ENCODE results near the gene PPIA. TPM values are rescaled to one million over a fixed set of nuclear protein-coding genes. Genes with fewer than 3 reads are reported as not detected.
A peak's percentile ranks its signal among the peaks of the same experiment; 100 is the strongest.

Gene PPIA
- polyA plus RNA-seq, 2 of the 4 experiments (the other 2 are of a cell fraction): 5,366 to 6,488 TPM

- no peak overlapping the region for H3K4me3 ChIP-seq
- CTCF ChIA-PET: interaction anchor here (0.9 to 2.2 kb wide), 8 partner anchors 17 to 203 kb away, joined by 3 to 6 read pairs (median 3); no protein-coding TSS in a partner anchor
- FAIRE-seq: no peak
- H3K9me3 ChIP-seq: no peaks in the 10 kb centered on the region
- POLR2A ChIA-PET: interaction anchor here (1.1 kb wide), 1 partner anchor 56 kb away, joined by 3 read pairs; the partner anchor contains the start of gene H2AZ2
- WGBS (ENCODE audit: missing lambda C conversion rate): 83% methylated on average over 8 of the region's 8 CpGs
- no peak overlapping the region for H3K27ac ChIP-seq
- DNase-seq (ENCODE audit: low read depth in 1 of 2, low spot score in 1 of 2): no peak
- no peak for ATAC-seq
- peaks cover 12% of the 10 kb centered on the region; the same call in 2 of the 3 replicates for H3K4me1 ChIP-seq
- H3K4me2 ChIP-seq: no peak overlapping the region
- TF ChIP-seq HEYL (CRISPR knock-in tag; IDR thresholded peaks at IDR 0.05) (no peak), BCL3 (IDR thresholded peaks at IDR 0.05) (no peak), FOXS1 (CRISPR knock-in tag; IDR thresholded peaks at IDR 0.05) (no peak), RNF2 (IDR thresholded peaks at IDR 0.05; ENCODE audit: borderline replicate concordance, low read depth) (no peak), POLR2AphosphoS2 (conservative IDR thresholded peaks at IDR 0.05; ENCODE audit: low read length) (no peak), CBX8 (IDR thresholded peaks at IDR 0.05) (no peak)
These were observed 4.9 kb upstream of the PPIA start for GRCh38 chr7:44791278-44792219.

- TF ChIP-seq KDM1A (IDR thresholded peaks at IDR 0.05; ENCODE audit: low read depth): peak; percentile 70; the same call in 1 of the 2 replicates
- TF ChIP-seq NFE2L2 (conservative IDR thresholded peaks at IDR 0.05; ENCODE audit: low read length): no peak
- ChIA-PET CTCF (interaction anchor here (0.7 to 1.7 kb wide), 4 partner anchors 53 to 504 kb away, joined by 3 to 6 read pairs (median 4); partner anchors contain the start of gene H2AZ2), POLR2A (interaction anchor here (0.6 kb wide), 1 partner anchor 38 kb away, joined by 3 read pairs; no protein-coding TSS in a partner anchor)
- Histone ChIP-seq H3K4me3 (no peak overlapping the region), H3K27ac (no peak overlapping the region), H3K4me1 (peaks cover 17% of the 10 kb centered on the region), H3K9me3 (no peaks in the 10 kb centered on the region), H3K4me2 (no peak overlapping the region)
- DNase-seq (ENCODE audit: low read depth in 1 of 2, low spot score in 1 of 2): peak in 1 of 2 experiments; percentile 32
- no peak for ATAC-seq
- FAIRE-seq: no peak
- 61% methylated on average over 5 of the region's 5 CpGs for WGBS (ENCODE audit: missing lambda C conversion rate)
These were observed 2.6 kb upstream of the PPIA start for GRCh38 chr7:44793919-44794318.

GRCh38 chr7:44794331-44794730 lies 2.1 kb upstream of the PPIA start:
- Histone ChIP-seq H3K4me3 (no peak overlapping the region), H3K9me3 (no peaks in the 10 kb centered on the region), H3K4me2 (no peak overlapping the region), H3K27ac (0 out of 6 replicates have a peak overlapping the region, but pooled peaks of 1 of the 2 experiments have one; percentile 12), H3K4me1 (peaks cover 21% of the 10 kb centered on the region)
- no peak for TF ChIP-seq CEBPB (IDR thresholded peaks at IDR 0.05)
- TF ChIP-seq KDM5A (IDR thresholded peaks at IDR 0.05): no peak
- TF ChIP-seq CTCF (IDR thresholded peaks at IDR 0.05): no peak
- TF ChIP-seq CBX2 (IDR thresholded peaks at IDR 0.05; ENCODE audit: borderline replicate concordance, low read depth): no peak
- no peak for TF ChIP-seq MAFK (IDR thresholded peaks at IDR 0.05; ENCODE audit: partially characterized antibody)
- TF ChIP-seq MAX (IDR thresholded peaks at IDR 0.05): no peak
- no peak for TF ChIP-seq EHF (CRISPR knock-in tag; IDR thresholded peaks at IDR 0.05)
- ATAC-seq: no peak
- 49% methylated on average over 3 of the region's 3 CpGs for WGBS (ENCODE audit: missing lambda C conversion rate)
- ChIA-PET CTCF (interaction anchor here (0.8 to 1.7 kb wide), 5 partner anchors 9 to 229 kb away, joined by 3 to 6 read pairs (median 3); partner anchors contain the start of gene H2AZ2), POLR2A (interaction anchor here (0.5 kb wide), 1 partner anchor 46 kb away, joined by 4 read pairs; no protein-coding TSS in a partner anchor)
- no peak for DNase-seq (ENCODE audit: low read depth in 1 of 2, low spot score in 1 of 2)
- no peak for FAIRE-seq
